Retina (tissue), 1 donor: ENCODE results near the gene GCFC2.
A peak's percentile ranks its signal among the peaks of the same experiment; 100 is the strongest.
"Not testable (repeated sequence)": the region's sequence is repeated elsewhere in the genome, so short reads cannot be mapped to it uniquely, and the experiment has no call there.

Experiments
- DNase-seq: peaks from one replicate; pipeline ENCODE4 v3.0.0-alpha.2; 2016

The GCFC2 gene

DNA sequence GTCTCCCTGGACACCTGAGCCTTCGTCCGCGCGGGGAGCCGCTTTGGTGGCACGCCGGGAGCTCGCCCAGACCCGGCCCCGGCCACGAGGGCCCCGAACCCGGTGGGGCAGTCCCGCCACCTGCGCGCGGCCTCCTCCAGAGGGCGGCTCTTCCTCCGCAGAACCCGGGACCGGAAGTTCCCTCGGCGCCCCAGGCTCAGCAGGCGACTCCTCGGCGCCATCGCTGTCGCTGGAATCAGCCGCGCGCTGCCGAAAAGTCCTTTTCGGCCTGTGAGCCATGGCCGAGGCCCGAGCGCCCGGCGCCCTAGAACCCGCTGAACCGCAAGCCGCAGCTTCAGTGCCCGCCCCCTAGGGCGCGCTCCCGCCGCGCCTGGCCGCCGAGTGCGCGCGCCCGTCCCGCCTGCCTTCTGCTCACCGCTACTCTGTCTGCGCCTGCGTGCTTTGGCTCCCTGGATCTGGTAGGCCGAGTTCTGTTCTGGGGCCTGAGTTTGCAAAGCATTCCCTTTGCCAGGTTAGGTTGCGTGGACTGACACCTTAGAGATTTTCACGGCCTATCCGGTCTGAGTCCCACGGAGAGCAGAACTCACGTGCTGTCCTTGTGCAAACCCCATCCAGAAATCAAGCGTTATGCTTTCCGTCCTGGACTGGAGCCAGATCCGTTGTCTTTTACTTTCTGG, at the start of gene GCFC2:
GCFC2 (minus strand) TSS at position 339 of the 677 bp plus-strand sequence; CDS start at position 279, 60 bp downstream.
- peak; percentile 95 for DNase-seq

DNA sequence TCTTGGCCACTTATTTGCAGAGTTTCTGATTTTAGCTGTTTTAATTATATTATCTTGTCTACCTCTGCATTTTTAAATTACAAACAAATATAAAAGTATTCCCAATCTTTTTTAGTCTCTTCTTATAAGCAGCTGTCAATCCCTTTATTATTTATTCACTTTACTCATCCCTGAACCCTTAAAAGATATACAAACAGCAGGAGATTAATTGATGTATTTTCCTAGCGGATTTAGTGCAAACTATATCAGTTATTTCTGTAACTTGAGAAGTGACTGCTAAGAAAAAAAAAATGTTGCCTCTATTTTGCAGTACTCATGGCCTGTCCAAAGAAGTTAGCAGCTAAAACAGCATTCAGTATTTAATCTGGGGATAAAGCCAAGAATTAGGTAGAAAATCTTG, 42.1 kb upstream of the GCFC2 start:
- DNase-seq, result no peak

DNA sequence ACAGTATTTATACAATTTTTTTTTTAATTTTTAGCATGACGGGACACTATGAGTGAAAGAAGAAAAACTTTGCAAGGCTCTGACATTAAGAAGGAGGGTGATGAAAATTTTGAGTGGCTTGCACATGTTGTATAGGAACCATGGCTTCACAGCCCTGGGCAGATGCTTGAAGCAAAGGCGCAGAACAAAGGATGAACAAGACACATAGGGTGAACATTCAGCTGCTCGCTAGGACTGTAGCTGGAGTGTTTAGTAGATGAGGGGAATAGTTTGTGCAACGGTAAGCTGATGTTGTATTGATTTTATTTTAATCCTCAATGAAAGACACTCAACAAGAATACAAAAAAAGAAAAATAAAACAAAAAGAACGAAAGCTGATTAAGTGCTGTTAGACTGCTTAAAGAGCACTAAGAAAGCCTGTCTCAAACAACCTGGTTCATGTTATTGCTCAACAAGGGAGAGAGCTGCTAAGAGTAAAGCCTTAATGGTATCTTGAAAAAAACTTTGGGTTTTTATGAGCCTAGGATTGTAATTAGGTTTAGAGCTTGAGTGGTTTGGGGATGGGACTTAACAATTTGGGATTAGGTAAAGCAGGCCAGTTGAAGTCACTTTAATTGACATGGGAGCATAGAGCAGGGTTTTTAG, 41.2 kb upstream of the GCFC2 start:
- no peak for DNase-seq

DNA sequence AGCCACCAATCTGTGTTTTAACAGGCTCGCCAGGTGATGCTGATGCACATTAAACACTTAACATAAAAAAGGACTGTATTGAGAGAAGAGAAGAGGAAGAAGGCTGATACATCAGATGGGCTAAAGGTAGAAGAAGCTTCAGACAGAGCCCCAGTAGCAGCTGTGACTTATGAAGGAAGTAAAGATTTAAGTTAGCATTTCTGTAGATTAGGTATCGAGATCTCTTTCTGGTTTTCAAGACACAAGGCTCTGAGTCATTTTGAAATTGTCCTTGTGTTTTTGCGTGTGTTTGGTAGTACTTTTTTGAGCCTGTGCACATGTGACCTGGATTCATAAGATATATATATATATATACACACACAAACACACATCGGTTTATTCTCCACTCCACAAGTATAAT, 40.6 kb upstream of the GCFC2 start:
- DNase-seq, result no peak

GRCh38 chr2:75737961-75738360, 27.2 kb upstream of the GCFC2 start:
- no peak for DNase-seq

DNA sequence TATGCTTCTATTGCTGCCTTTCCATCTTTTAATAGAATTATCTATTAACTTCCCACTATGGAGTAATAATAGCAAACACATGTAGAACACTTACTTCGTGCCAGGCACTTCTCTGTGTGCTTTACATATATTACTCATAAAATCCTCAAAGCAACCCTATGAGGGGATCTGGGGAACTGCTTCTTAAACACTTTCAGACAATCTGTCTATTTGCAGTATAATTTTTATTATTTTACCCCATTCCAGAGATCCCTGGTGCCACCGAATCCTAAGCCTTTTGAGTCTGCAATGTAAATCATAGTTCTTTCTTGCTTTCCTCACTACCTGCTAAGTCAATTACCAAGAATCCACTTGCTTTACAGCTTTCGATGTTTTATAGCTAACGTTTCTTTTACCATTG, 25.6 kb upstream of the GCFC2 start:
- DNase-seq, result no peak

DNA sequence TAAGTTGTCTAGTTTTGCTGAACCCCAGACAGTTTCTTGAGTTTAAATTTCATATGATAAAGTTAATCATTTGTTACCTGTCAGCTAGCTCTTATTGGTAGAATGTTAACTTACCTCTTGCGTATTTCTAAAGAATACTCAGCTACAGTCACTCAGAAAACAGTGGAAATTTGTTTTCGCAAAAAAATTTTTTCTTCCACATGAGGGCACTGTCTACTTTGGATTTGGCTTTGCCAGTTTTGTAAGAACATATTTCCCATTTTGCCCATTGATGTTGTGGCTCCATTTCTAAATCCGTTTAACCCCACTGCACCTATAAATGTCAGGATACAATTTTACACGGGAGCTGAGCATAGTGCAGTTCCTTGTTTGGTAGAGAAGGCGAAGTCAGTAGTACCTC, 19.1 kb upstream of the GCFC2 start:
- DNase-seq, result no peak

- no peak for DNase-seq
Measured at GRCh38 chr2:75728614-75729419, 18.1 kb upstream of the GCFC2 start.

DNA sequence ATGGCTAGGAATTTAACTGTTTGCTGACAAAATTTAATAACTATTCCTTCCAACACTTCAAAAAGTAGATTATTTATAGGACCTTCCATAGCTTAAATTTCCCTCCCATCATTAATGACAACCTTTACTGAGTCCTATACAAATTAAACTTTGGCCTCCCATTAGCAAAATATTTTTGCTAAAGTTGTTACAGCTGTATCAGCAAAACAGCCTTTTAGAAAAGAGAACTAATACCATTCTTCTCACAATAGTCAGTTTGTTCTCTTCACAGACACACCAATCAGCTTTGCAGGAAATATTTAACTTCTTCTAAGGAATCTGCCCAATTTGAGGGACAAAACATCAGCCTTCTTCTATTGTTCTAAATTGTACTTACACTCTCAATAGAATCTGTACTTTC, 12.0 kb upstream of the GCFC2 start:
- no peak for DNase-seq

GRCh38 chr2:75720525-75720924, 9.8 kb upstream of the GCFC2 start:
- DNase-seq, result no peak

- DNase-seq, result no peak
Measured at GRCh38 chr2:75719616-75720015, 8.9 kb upstream of the GCFC2 start.

- DNase-seq, result no peak
Measured at GRCh38 chr2:75716406-75716805, 5.7 kb upstream of the GCFC2 start.

GRCh38 chr2:75711590-75711989, 875 bp upstream of the GCFC2 start:
- not testable (repeated sequence) for DNase-seq

- DNase-seq, result no peak
Measured at GRCh38 chr2:75710220-75710576, 517 bp downstream of the GCFC2 start.

GRCh38 chr2:75709297-75709696, 1.4 kb downstream of the GCFC2 start:
- no peak for DNase-seq

GRCh38 chr2:75707901-75708300, 2.8 kb downstream of the GCFC2 start:
- no peak for DNase-seq

DNA sequence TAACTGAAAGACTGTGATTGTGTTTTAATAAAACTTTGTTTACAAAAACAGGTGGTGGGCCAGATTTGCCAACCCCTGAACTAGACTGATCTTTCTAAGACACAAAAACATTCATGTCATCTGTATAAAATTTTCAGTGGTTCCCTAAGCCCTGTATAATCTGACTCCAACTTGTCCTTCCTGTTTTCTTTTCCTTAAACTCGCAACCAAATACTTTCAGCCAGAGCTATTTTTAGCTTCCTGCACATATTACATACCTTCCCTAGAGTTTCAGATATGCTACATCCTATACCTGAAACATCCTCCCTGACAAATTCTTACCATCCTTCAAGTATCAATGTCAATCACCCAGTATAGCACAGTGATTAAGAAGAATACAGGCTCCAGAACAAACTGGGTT, 4.8 kb downstream of the GCFC2 start:
- no peak for DNase-seq

- DNase-seq, result no peak
Measured at GRCh38 chr2:75703589-75704287, 7.0 kb downstream of the GCFC2 start.

- DNase-seq, result no peak
Measured at GRCh38 chr2:75702593-75702992, 8.1 kb downstream of the GCFC2 start.

DNA sequence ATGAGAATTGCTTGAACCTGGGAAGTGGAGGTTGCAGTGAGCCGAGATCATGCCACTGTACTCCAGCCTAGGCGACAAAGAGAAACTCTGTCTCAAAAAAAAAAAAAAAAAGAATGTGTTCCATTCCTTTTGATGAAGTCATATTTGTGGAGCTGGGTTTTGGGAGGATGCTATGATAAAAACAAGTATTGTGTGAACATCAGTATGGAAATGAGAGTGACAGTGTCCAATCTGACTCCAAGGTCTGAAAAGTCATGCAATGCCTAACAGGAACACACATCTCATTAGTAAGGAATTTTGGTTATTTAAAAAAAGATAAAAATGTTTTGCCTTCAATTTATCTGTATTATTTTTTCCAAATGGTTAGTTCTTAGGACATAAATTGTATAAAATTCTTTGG, 11.8 kb downstream of the GCFC2 start:
- DNase-seq, result no peak

GRCh38 chr2:75688196-75688595, 22.5 kb downstream of the GCFC2 start:
- DNase-seq, result no peak

DNA sequence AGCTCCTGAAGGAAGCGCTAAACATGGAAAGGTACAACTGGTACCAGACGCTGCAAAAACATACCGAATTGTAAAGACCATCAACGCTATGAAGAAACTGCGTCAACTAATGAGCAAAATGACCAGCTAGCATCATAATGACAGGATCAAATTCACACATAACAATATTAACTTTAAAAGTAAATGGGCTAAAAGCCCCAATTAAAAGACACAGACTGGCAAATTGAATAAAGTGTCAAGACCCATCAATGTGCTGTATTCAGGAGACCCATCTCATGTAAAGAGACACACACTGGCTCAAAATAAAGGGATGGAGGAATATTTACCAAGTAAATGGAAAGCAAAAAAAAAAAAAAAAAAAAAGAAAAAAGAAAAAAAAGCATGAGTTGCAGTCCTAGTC, 27.3 kb downstream of the GCFC2 start:
- not testable (repeated sequence) for DNase-seq

GRCh38 chr2:75680402-75680801, 30.3 kb downstream of the GCFC2 start:
- DNase-seq, result no peak
